ENCODE results near the gene STIP1.
"Not testable (repeated sequence)": the region's sequence is repeated elsewhere in the genome, so short reads cannot be mapped to it uniquely, and the experiment has no call there.

Gene STIP1

GRCh38 chr11:64237484-64237951 is 51.5 kb downstream of the STIP1 start:
- DNase-seq (ENCODE audit: low read depth), result no peak

GRCh38 chr11:64238076-64238475 is 52.1 kb downstream of the STIP1 start:
- DNase-seq (ENCODE audit: low read depth), result no peak

DNA sequence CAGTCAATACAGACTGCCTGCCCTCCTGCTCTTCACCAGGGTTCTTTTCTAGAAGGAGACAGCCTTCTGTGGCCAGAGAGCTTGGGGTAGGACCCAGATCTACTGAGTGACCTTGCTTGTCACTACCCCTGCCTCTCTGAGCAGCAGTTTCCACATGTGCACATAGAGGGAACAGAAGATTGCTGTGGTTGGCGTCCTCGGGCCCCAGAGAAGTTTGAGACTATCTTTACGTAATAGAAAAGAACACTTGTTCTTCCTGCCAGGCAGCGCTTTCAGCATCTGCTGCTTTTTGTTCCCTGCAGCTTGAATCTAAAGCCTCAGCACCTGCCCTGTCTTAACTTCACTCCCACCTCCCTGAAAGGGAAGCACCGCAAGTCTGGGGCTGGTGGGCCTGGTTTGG is 53.0 kb downstream of the STIP1 start:
- DNase-seq (ENCODE audit: low read depth), result no peak

- no peak for DNase-seq (ENCODE audit: low read depth)
These were observed 53.9 kb downstream of the STIP1 start for GRCh38 chr11:64239662-64240434.

GRCh38 chr11:64240435-64241240 is 54.7 kb downstream of the STIP1 start, which contains the start of gene FKBP2:
Gene FKBP2, plus strand, starts transcription at chr11:64241095. Its CDS starts 1,293 bp downstream, at chr11:64242388.
- DNase-seq (ENCODE audit: low read depth), result peak; percentile 98

- DNase-seq (ENCODE audit: low read depth), result peak; percentile 99
These were observed 55.2 kb downstream of the STIP1 start for GRCh38 chr11:64241241-64241490.

DNA sequence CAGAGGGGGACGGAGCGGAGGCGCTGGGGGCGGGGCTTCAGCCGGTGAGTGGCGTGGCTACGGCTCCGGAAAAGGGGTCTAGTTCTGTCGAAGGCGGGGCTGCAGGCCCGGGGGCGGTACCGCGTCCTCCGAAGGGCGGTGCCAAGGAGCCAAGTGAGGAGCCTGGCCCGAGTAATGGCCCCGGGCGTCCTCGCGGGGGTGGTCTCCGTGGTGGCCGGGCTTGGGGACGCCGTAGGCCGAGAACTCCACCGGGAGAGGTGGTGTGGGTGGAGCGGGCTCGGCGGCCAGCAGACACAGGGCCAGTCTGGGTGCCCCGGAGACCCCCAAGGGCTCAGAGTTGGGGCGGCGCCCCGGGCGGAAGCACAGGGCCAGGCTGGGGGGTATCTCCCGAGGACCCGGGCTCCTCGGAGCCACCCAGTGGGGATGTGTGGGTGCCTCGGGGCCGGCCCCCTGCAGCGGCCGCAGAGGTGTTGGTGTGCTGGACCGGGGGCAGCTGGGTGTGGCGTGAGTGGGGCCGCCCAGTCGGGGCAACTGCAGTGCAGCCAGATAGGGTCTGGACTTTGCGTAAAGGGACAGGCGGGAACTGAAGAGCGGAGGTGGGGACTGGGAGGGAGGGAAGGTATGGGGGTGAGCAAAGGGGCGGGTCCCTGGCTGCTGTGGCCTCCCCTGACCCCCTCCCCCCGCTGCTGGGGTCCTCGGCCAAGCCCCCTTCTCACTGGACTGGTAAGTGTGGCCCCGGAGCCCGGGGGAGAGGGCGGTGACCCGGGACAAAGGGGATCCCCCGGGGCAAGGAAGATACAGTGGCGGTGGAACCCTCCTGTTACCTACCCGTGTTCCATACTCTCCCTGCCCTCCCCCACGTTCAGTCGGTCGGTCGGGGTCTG is 55.8 kb downstream of the STIP1 start:
- DNase-seq (ENCODE audit: low read depth), result no peak

DNA sequence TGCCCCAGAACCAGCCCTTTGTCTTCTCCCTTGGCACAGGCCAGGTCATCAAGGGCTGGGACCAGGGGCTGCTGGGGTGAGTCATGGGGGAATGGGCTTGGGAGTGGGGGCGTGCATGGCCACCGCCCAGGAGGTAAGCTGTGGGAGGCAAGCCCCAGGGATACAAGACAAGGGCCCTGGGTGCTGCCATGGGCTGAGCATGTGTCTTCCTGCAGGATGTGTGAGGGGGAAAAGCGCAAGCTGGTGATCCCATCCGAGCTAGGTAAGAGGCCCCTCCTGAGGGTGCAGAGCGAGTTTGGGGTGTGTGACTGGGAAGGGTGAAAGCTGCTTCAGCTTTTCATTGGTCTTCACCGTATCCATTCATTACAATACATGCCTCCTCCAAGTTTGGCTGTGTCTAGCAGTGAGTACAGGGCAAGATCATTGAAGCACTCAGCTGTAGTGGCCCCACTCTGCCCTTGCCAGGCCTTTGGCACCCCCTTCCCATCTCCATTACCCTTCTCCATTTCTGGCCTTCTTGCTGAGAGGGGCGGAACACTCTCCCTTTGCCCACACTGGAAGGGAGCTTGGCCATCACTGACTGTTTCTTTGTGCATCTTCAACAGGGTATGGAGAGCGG is 57.4 kb downstream of the STIP1 start:
- no peak for DNase-seq (ENCODE audit: low read depth)

DNA sequence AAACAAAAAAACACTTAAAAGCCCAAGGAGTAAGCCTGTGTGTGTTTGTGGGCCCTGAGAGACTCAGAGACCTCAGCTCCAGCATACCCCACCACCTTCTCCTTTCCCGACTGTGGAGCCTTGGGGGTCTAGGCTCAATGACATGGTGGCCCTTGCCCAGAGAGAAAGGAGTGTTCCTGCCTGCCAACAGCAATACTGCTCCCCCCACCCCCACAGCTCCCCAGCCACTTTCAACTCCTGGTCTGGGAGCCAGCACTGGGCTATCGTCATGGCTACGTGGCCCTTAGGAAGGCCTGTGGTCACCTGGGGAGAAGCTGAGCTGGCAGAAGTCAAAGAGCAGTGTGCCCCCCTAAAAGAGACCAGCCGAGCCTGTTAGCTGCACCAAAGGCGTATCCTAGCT is 58.1 kb downstream of the STIP1 start:
- no peak for DNase-seq (ENCODE audit: low read depth)

DNA sequence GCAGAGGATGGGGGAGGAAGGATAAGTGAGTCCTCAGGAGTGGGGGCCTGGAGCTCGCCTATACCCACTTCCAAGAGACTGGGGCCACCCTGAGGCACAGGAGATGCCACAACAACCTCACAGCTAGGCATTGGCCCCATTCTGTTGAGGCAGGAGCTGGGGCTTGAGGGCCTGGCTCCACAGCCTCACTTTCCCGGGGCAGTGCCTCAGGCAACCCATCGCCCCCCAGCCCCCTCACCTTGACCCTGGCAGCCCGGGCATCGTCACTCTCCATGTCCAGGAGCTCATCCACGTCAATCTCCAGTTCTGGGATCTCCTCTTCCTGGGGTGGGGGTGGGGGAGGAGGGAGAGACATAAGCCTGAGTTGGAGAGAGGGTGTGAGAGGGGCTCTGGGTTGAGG is 59.0 kb downstream of the STIP1 start:
- DNase-seq (ENCODE audit: low read depth), result no peak

DNA sequence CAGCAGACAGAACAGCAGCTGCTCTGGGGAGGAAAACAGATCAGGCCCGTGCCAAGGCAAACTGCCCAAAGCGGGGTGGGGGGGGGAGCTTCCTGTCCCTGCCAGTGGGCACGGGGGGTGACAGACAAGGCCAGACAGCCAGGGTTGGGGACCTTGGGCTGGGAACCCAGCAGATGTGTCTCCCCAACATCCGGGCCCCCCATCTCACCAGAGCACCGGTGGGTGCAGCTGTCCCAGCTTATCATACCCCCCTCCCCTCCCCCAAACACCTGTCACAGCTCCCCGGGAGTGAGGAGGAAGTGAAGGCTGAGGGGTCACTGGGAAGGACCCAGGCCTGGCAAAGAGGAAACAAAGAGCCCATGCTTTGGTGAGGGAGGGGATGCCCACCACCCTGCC is 59.4 kb downstream of the STIP1 start:
- DNase-seq (ENCODE audit: low read depth), result peak; percentile 39

- peak; percentile 68 for DNase-seq (ENCODE audit: low read depth)
These were observed 60.0 kb downstream of the STIP1 start for GRCh38 chr11:64245797-64246620.

- DNase-seq (ENCODE audit: low read depth), result not testable (repeated sequence)
These were observed 60.6 kb downstream of the STIP1 start for GRCh38 chr11:64246621-64246870.

DNA sequence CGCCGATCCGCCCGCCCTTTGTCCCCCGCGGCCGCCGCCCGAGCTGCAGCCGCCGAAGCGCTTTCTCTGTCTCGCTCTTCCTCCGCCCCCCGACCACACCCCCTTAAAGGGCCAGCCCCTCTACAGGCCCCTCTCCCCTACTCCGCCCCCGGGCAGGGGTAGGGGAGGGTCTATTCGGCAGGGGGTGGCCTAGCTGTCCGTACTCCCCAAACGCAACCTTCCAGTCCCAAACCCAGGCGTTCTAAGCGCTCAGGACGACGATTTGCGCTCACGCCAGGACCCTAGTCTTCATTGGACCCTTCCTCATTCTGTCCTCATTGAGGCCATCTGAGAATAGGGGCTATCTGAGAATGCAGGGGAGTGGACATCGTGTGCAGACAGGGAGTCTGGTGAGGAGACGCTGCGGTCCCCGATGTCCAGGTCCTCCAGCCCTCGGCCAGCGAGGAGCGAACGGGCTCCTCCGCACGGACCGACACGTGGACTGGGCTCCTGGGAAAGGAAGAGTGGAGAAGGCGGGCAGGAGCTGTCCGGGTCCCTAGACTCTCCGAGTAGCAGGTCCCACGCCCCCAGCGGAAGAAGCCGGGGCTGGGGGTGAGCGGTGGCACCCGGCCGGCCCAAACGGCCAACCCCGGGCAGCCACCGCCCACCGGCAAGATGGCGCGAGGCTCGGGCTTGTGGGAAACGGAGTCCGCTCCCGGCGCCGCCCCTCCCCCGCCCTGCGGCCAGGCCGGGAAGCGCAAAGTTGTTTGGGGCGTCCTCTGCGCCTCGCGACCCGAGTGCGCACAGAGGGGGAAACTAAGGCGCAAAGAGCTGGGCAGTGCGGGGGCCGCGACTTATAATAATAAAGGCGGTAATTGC is 61.1 kb downstream of the STIP1 start, which contains the start of gene PPP1R14B:
Gene PPP1R14B (minus strand): TSS at position 73 of the 858 bp plus-strand sequence. CDS start 270 bp downstream, outside the sequence.
- DNase-seq (ENCODE audit: low read depth), result peak; percentile 81

DNA sequence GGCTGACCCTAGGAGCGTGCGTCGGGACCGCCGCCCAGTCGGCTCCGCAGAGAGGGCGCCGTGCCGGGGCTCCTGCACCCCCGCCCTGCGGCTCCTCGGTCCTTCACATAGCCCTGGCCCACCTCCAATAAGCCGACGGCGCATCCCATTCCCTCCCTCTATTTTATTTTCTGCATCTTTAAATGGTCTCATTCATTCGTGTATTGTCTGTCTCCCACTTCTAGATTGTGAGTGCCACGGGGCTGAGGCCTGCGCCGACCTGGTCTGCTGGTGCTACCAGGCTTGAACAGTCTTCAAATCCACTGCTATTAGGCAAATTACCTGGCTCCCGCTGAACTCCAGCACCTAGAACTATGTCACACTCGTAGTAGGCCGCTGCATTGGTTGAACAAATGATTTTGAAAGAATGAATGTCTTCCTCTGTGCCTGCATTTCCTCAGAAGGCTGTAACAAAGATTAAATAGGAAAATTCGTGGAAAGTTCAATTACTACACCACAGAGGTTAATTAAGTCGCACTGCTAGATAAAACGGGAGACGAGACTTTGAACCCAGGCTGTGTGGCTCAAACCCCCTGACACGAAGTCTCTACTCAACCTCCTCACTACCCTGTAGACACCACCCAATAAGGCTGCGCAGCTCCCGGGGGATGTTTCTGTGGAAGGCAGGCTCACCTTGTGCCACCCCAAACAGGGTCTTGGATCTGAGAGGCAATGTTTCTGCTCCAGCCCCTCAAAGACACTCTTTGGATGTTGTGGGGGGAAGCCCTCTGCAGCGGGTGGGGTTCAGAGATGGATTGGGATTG is 62.0 kb downstream of the STIP1 start:
- no peak for DNase-seq (ENCODE audit: low read depth)

DNA sequence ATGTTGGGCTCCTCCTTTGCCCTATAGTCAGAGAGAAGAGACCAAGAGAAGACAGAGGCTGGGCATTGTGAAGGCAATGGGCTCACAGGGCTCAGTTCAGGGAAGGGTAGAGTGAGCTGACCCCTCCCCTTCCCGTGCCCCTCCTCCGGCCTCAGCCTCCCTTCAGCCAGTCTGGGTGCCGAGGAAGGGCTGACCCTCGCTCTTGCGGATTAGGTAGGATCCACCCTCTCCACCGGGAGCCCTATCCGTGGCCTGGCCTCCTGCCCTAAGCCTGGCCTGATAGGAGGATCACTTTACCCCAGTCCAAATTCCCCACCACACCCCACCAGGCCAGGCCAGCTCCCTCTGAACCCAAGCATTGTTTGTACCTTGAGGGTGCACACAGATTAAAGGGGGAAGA is 62.6 kb downstream of the STIP1 start:
- no peak for DNase-seq (ENCODE audit: low read depth)

DNA sequence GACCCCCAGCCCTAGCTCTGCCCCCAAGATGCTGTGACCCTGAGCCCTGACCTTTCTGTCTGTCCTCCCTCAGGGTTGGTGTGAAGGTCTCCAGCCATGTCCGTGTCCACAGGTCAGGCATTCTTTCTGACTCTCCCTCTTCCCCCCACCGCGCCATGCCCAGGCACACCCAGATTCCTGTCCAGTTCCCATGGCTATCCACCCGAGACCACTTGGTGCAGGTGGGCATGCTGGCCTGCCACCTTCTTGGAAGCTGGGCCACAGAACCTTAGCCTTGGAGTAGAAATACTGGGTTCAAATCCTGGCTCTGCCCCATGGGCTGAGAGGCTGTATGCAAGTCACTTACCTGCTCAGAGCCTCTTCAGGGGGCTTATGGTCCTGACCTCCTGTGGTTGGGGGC is 63.1 kb downstream of the STIP1 start:
- no peak for DNase-seq (ENCODE audit: low read depth)

GRCh38 chr11:64249563-64250414 is 63.8 kb downstream of the STIP1 start:
- no peak for DNase-seq (ENCODE audit: low read depth)
